Epithelial cell of esophagus (primary cell): Measurements from ENCODE around the gene TPK1.
"Not testable (repeated sequence)": the region's sequence is repeated elsewhere in the genome, so short reads cannot be mapped to it uniquely, and the experiment has no call there.

Source experiments
- DNase-seq: peaks from one replicate; pipeline ENCODE4 v3.0.0; 2010; ENCODE audit warnings: low read depth
- H3K4me3 ChIP-seq: 2 replicates; pipeline ENCODE4 v1.5.1; 2011; ENCODE audit warnings: mild to moderate bottlenecking, low read length, control low read depth
- CTCF ChIP-seq: IDR thresholded peaks from 2 replicates; pipeline ENCODE4 v1.5.1; 2011; ENCODE audit warnings: low read depth, mild to moderate bottlenecking, low read length, control low read depth, inconsistent platforms; ENCODE audit not compliant: insufficient read depth; ENCODE audit errors: missing control alignments

The TPK1 gene

GRCh38 chr7:144438759-144439158 lies 397.1 kb downstream of the TPK1 start:
- TF ChIP-seq CTCF = no peak
- H3K4me3 ChIP-seq = no peak overlapping the region
- DNase-seq = no peak

DNA sequence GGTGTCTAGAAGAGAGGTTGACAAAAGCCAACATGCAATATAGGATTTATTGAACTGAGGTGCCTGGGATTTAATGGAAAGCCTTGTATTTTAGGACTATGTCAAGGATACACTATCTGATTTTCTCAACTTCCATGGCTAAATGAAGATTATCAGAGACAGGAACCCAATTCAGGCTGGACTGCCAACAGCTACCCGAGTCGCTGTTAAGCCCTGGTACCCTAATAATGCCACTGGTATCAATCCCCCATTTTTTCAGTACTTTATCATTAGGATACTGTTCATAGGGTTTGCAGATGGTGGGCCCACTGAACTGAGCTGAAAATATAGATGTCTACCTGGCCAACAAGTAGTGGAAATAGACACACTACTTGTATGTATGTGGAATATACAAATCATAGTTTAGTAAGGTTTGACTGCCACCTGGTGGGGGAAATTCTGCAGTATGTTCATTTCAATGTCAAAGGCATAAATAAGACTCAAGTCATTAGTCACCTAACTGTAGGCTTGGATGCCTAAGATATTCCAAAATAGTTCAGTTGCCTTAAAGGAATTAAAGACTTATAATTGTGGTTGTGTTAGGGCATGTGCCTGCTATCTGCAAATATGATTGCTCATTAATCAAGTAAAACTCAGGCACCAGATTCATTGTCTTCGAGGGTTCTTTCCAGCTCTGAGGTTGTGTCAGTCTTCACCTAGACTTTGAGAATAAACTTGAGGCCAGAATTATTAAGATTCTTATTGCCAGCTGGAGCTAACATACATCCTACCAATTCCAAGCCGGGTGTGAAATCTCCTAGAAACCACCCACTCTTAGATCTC lies 398.3 kb downstream of the TPK1 start:
- peak; percentile 66 for TF ChIP-seq CTCF
- H3K4me3 ChIP-seq = no peak overlapping the region
- DNase-seq = peak; percentile 88

DNA sequence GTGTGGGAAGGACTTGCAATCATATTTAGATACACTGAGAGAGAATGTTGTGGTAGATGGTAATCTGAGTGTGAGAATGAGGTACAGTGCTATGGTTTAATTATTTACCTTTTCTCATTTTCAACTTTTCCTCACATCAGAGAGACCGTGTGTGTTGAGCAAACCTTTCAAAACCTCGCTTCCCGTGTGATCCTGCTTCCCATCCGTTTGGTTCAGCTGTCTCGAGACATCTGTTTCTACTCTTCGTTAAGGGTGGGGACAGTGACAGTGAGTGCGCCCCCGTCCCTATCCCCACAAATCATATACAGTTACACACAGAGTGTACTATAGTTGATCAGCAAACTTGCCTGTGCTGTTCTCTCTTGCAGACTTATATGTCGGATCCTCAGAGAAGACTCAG lies 399.4 kb downstream of the TPK1 start:
- no peak for DNase-seq
- no peak overlapping the region for H3K4me3 ChIP-seq
- no peak for TF ChIP-seq CTCF

DNA sequence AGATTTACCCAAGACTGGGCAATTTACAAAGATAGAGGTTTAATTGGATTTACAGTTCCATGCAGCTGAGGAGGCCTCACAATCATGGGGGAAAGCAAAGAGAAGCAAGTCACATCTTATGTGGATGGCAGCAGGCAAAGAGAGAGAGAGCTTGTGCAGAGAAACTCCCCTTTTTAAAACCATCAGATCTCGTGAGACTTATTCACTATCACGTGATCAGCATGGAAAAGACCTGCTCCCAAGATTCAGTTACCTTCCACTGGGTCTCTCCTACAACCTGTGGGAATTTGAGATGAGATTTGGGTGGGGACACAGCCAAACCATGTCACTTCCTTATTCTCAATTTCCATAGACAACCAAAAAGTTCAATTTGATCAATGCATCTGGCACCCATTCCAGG lies 407.4 kb downstream of the TPK1 start:
- TF ChIP-seq CTCF = no peak
- no peak for DNase-seq
- H3K4me3 ChIP-seq = no peak overlapping the region

DNA sequence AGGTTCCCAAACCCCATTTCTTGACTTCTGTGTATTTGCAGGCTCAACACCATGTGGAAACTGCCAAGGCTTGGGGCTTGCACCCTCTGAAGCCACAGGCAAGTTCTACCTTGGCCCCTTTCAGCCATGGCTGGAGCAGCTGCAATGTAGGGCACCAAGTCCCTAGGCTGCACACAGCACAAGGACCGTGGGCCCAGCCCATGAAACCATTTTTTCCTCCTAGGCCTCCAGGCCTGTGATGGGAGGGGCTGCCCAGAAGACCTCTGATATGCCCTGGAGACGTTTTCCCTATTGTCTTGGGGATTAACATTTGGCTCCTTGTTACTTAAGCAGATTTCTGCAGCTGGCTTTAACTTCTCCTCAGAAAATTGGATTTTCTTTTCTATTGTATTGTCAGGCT lies 408.3 kb downstream of the TPK1 start:
- not testable (repeated sequence) for H3K4me3 ChIP-seq, DNase-seq

DNA sequence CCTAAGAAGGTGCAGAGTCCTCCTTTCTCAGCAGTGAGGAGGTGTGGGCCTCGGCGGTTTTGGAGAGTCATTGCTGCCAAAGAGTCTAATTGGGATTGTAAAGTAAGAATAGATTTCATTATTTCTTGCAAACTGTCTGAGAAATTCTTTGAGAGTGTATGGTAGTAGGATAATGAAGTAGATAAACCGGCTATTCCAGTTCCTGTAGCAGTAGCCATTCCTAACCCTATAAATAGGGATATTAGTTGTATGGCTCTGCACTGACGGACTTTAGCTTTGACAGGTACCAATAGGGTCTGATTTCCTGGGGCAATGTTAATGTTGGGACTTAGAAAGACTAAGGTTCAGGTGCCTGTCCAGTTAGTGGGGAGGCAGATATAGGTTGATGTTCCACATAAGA lies 416.9 kb downstream of the TPK1 start:
- DNase-seq = peak; percentile 59
- H3K4me3 ChIP-seq = not testable (repeated sequence)

GRCh38 chr7:144416341-144416740 lies 419.5 kb downstream of the TPK1 start:
- H3K4me3 ChIP-seq = no peak overlapping the region
- no peak for TF ChIP-seq CTCF
- DNase-seq = peak; percentile 88

- DNase-seq = peak; percentile 68
- TF ChIP-seq CTCF = no peak
- H3K4me3 ChIP-seq = no peak overlapping the region
These were observed 420.0 kb downstream of the TPK1 start for GRCh38 chr7:144415858-144416257.
